ENCODE data around the gene ZCCHC8. TPM values are rescaled to one million over a fixed set of nuclear protein-coding genes. Genes with fewer than 3 reads are reported as not detected.

Gene ZCCHC8
- total RNA-seq, 1 experiment from 2014 or later = 35.3 TPM

DNA sequence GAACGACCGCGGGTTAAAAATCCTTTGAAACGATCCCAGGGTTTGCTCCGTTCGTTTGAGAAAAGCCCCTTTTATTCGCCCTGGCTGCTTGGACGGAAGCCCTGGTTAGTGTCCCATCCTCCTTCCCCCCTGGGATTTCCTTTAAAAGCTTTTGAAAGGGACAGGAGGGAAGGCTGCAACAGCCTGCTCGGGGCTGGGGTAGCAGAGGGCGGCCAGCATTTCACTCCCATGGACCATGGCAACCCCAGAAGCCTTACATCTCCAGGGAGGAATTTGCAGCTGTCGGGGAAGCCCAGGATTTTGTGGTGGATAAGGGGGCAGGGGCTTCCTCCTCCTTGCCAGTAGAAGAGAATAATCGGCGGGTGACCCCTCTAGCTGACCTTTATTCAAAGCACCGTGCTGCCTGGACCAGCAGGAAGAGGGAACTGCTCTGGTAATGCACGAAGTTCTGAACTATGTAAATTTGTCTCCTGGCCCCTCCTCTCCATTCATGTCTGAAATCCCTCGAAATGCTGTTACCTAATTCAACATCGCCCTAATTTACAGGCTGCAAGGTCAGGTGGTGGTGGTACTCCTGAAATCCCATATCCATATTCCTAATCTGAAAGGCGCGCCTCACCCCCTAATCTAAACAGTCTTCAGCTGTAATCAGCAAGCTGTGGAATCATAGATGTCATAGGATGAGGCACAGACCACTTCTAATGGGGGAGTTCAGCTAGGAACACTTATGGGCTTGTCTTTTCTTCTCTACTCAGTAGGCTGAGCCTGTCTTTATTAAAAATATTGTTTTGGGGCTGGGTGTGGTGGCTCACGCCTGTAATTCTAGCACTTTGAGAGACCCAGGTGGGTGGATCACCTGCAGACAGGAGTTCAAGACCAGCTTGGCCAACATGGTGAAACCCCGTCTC lies 77.2 kb downstream of the ZCCHC8 start:
- H4K20me1 ChIP-seq (ENCODE audit: insufficient read depth, low read depth, low read length) = no peaks in the 10 kb centered on the region
- H3K4me3 ChIP-seq (ENCODE audit: low read length) = peak overlapping the region; percentile 49
- peak overlapping the region; percentile 89 for H3K4me2 ChIP-seq (ENCODE audit: low read depth, low read length, poor library complexity, severe bottlenecking)
- peaks cover 30% of the 10 kb centered on the region for H3K4me1 ChIP-seq (ENCODE audit: low read length)
- DNase-seq = peak; percentile 73
- H3K36me3 ChIP-seq (ENCODE audit: insufficient read depth, low read length) = no peaks in the 10 kb centered on the region
- peak overlapping the region; percentile 55 for H3K9ac ChIP-seq (ENCODE audit: low read length)
- H3K9me2 ChIP-seq (replicated peaks; ENCODE audit: insufficient read depth, low read length) = no peaks in the 10 kb centered on the region
- H3K79me2 ChIP-seq (ENCODE audit: low read length) = no peaks in the 10 kb centered on the region
- H3K27ac ChIP-seq (ENCODE audit: low read length) = no peak overlapping the region
- H3K9me3 ChIP-seq (ENCODE audit: low read length) = no peaks in the 10 kb centered on the region
- H3K27me3 ChIP-seq (ENCODE audit: low read length) = no peaks in the 10 kb centered on the region
- peak overlapping the region; percentile 90; the same call in 1 of the 2 replicates for H2AFZ ChIP-seq (ENCODE audit: low read length)

DNA sequence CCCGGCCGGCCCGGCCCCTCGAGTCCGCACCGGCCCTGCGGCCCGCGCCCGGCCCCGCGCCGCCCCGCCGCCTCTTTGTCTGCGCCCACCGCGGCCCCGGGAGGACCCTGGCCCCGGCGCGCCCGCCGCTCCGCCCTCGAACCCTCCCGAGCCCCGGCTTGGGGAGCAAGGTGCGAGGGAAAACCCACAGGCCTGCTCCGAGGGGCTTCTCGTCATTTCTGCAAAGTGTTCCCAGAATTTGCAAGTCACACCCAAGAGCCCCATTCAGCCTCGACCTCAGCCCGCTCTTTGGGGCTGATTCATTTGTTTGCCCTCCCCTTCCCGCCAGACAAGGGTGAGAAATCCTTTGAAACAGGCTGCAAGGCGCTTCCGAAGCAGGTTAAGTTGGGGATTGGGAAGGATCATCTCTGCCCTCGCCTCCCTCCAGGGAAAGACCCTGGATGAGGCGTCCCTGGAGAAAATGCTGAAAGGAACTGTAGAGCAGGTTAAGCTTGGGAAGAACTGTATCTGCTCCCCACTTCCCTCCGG lies 77.9 kb downstream of the ZCCHC8 start:
- H3K79me2 ChIP-seq (ENCODE audit: low read length) = no peaks in the 10 kb centered on the region
- peak overlapping the region; percentile 90 for H2AFZ ChIP-seq (ENCODE audit: low read length)
- peak overlapping the region; percentile 55 for H3K9ac ChIP-seq (ENCODE audit: low read length)
- no peaks in the 10 kb centered on the region for H3K9me3 ChIP-seq (ENCODE audit: low read length)
- no peaks in the 10 kb centered on the region for H4K20me1 ChIP-seq (ENCODE audit: insufficient read depth, low read depth, low read length)
- DNase-seq = peak; percentile 66
- H3K4me3 ChIP-seq (ENCODE audit: low read length) = peak overlapping the region; percentile 49
- H3K9me2 ChIP-seq (replicated peaks; ENCODE audit: insufficient read depth, low read length) = no peaks in the 10 kb centered on the region
- peaks cover 30% of the 10 kb centered on the region for H3K4me1 ChIP-seq (ENCODE audit: low read length)
- no peak overlapping the region for H3K27ac ChIP-seq (ENCODE audit: low read length)
- H3K36me3 ChIP-seq (ENCODE audit: insufficient read depth, low read length) = no peaks in the 10 kb centered on the region
- no peaks in the 10 kb centered on the region for H3K27me3 ChIP-seq (ENCODE audit: low read length)
- H3K4me2 ChIP-seq (ENCODE audit: low read depth, low read length, poor library complexity, severe bottlenecking) = peak overlapping the region; percentile 89

DNA sequence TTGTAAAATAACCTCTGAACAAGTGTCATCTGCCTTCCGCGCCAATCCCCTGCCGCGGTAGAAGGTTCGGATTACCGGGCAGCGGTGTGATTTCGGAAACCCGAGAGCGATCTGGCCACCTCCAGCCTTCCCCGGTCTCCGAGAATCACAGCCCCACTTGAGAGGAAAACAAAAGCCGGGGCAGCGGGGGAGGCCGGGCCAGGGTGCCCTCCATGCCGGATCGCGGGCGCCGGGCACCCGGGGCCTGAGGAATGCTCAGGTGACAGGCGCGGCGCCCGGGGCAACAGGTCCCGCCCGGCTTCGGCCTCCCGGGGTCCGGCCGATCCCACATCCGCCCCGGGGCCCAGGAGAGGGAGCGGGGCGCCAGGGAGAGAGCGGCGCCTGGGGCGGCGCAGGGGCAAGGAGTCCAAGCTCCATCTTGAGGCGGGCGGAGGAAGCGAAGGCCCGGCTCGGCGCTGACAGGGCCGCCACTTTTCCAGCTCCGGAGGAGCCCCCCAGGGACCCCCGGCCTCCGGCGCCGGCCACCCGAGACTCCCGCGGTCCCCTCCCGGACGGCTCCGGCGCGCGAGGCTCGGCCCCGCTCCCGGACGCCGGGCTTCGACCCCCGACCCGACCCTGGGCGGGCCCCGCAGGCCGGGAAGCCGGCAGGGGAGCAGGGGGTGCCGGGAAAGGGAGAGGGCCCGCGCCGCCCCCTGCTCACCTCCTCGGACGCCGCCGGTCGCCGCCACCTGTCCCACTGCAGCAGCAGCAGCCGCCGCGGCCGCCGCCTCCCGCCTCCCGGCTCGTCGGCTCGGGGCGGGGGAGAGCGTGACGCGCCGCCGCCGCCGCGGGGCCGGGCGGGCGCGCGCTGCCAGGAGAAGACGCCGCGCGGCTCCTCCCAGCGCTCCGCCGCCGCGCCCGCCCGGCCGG lies 78.7 kb downstream of the ZCCHC8 start, which contains the start of gene CLIP1:
CLIP1 (minus strand) TSS at position 849 of the 909 bp plus-strand sequence. CDS start 42,217 bp downstream, outside the sequence.
- no peaks in the 10 kb centered on the region for H3K27me3 ChIP-seq (ENCODE audit: low read length)
- DNase-seq = peak; percentile 72
- peaks cover 30% of the 10 kb centered on the region for H3K4me1 ChIP-seq (ENCODE audit: low read length)
- peak within 1 kb of the TSS; percentile 90 for H2AFZ ChIP-seq (ENCODE audit: low read length)
- no peaks in the 10 kb centered on the region for H3K9me3 ChIP-seq (ENCODE audit: low read length)
- H3K9ac ChIP-seq (ENCODE audit: low read length) = peak within 1 kb of the TSS; percentile 73
- H3K79me2 ChIP-seq (ENCODE audit: low read length) = no peaks in the 10 kb centered on the region
- no peaks in the 10 kb centered on the region for H3K9me2 ChIP-seq (replicated peaks; ENCODE audit: insufficient read depth, low read length)
- no peak within 1 kb of the TSS for H3K27ac ChIP-seq (ENCODE audit: low read length)
- H3K4me3 ChIP-seq (ENCODE audit: low read length) = peak within 1 kb of the TSS; percentile 83
- no peaks in the 10 kb centered on the region for H4K20me1 ChIP-seq (ENCODE audit: insufficient read depth, low read depth, low read length)
- H3K36me3 ChIP-seq (ENCODE audit: insufficient read depth, low read length) = no peaks in the 10 kb centered on the region
- peak within 1 kb of the TSS; percentile 91 for H3K4me2 ChIP-seq (ENCODE audit: low read depth, low read length, poor library complexity, severe bottlenecking)

Small RNAs within 50 kb of the gene (small RNA-seq; reads per million reads assigned to genes)
- 0.20 reads per million for gene RF00411

Other genes starting within 250 kb of the ZCCHC8 start
- gene VPS33A, start 234.4 kb downstream of the ZCCHC8 start, total RNA-seq (2014; rRNA removed; shearing (Covaris generic); ENCODE audit: low replicate concordance) = 13.7 and 20.3 TPM in 2 replicates
- 16.0 and 18.0 TPM in 2 replicates for gene CLIP1, start 78.3 kb downstream of the ZCCHC8 start, total RNA-seq (2014; rRNA removed; shearing (Covaris generic); ENCODE audit: low replicate concordance)
- 71.4 and 71.9 TPM in 2 replicates for gene RSRC2, start 26.0 kb upstream of the ZCCHC8 start, total RNA-seq (2014; rRNA removed; shearing (Covaris generic); ENCODE audit: low replicate concordance)
- 25.4 and 65.9 TPM in 2 replicates for gene KNTC1, start 26.3 kb upstream of the ZCCHC8 start, total RNA-seq (2014; rRNA removed; shearing (Covaris generic); ENCODE audit: low replicate concordance)
- not detected in 2 replicates for gene HCAR2, start 202.4 kb upstream of the ZCCHC8 start, total RNA-seq (2014; rRNA removed; shearing (Covaris generic); ENCODE audit: low replicate concordance)
- 0.22 TPM in 1 of 2 replicates, not detected in the other for gene HCAR3, start 215.9 kb upstream of the ZCCHC8 start, total RNA-seq (2014; rRNA removed; shearing (Covaris generic); ENCODE audit: low replicate concordance)
- gene HCAR1, start 229.9 kb upstream of the ZCCHC8 start, total RNA-seq (2014; rRNA removed; shearing (Covaris generic); ENCODE audit: low replicate concordance) = not detected in 2 replicates

All from Karpas-422 (cell line).